NCI-H2029 treated with DMSO at 0.1 percent for 48 hours (cell line): ENCODE results near the gene TBCCD1.
A peak's percentile ranks its signal among the peaks of the same experiment; 100 is the strongest.
"Not testable (repeated sequence)": the region's sequence is repeated elsewhere in the genome, so short reads cannot be mapped to it uniquely, and the experiment has no call there.

Experiments
- DNase-seq: peaks from one replicate; lab custom pipeline; 2025; lab: John Stamatoyannopoulos, UW

The TBCCD1 gene

GRCh38 chr3:186552408-186553031, 14.6 kb downstream of the TBCCD1 start:
- DNase-seq = no peak

- DNase-seq = no peak
These were observed 15.8 kb downstream of the TBCCD1 start for GRCh38 chr3:186551387-186551786.

DNA sequence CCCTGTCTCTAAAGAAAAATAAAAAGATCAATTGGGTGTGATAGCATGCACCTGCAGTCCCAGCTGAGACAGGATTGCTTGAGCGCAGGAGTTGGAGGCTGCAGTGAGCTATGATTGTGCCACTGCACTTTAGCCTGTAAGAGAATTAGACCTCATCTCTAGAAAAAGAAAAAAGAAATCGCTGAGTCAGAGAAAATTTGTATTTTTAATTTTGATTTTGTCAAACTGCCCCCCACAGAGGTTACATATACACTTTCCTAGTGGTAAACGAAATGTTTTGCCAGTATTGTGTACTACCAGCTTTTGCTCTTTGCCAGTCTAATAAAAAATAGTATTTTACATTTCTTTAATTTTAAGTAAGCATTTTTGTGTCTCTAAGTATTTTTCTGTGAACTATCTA, 17.6 kb downstream of the TBCCD1 start:
- DNase-seq = no peak

DNA sequence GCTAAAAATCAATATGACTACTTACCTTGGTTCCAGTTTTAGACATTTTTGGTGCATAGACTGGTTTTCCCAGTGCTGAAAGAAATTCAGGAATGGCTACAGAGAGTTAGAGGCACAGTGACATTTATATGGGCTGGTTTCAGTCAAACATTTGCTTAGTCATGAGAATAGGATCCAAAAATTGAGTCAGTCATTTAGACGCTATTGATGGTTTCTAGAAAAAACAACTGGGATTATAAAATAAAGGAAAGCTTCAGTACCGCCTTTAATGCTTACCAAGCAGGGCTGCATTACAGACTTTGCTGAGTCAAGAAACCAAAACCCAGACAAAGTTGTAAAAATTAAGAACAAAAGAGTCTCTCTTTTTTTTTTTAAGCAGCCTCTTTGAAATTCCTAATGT, 22.9 kb downstream of the TBCCD1 start, which contains the start of gene CRYGS:
Gene CRYGS (minus strand): TSS at position 100 of the 400 bp plus-strand sequence. CDS start 54 bp downstream, at position 46.
- DNase-seq = no peak

GRCh38 chr3:186540835-186541226, 26.3 kb downstream of the TBCCD1 start:
- DNase-seq = no peak

DNA sequence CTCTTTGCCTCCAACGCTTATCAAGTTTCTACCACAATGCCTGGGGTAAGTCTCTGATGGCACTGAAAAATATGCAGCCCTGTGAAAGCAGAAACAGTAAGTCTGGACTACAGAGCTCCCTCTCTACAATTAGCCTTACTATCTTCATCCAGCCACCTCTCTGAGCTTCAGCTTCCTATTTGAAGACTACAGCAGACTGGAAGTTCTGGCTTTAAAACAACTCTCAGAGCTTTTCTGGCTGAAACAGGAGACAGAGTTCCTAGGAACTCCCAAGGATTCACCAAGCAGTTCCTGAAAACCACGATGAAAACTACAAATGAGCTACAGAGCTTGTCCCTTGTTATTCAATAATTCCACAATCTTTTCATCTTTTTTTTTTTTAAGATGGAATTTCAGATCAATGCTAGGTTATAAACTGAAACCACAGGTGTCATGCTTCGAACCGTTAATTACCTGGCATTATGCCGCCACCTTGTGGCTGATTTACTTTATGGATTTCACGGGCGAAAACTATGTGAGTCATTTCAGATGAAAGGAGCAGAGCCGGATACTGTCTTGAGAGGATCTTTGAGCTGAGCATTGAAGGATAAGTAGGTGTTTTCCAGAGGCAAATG, 26.8 kb downstream of the TBCCD1 start:
- peak; percentile 33 for DNase-seq

DNA sequence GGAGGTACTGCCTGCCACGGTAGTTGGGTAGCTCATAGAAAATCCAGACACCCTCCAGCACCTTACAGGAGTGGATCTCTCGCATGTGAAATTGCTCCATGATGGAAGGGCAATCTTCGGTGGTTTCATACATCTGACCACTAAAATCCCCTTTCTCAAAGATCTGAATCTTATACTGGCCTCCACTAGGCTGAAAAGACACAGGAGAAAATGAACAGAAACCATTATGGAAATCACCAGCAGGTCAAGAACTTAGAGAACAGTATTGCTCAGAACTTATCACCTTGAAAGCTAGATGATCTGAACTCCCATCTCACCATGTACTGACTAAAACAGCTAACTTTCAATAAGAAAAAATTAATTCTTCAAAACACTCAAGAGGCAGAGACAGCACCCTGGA, 28.4 kb downstream of the TBCCD1 start:
- no peak for DNase-seq

- DNase-seq = no peak
These were observed 30.0 kb downstream of the TBCCD1 start for GRCh38 chr3:186536883-186537844.

DNA sequence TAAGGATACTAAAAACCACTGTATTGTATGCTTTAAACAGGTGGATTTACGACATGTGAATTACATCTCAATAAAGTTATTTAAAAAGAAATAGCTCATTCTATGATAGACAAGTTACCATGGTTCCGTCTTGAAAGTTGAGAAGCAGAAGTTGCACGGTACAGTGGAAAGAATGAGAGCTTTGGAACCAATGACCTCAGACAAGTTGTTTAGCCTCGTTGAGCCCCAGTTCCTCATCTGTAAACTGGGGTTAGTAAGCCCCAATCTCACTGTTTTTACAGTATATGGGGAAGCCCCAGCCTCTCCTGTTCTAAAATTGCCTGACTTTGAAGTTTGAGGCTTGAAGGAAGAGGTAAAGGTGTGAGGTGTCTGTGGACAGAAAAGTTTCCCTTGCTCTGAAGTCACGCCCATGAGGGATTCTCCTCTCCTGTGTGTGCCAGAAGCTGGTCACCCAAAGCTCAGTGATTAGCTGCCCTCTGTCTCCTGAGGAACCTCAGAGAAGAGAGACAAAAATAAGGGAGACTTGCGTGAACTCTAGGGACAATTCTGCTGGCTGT, 32.9 kb downstream of the TBCCD1 start:
- DNase-seq = no peak

DNA sequence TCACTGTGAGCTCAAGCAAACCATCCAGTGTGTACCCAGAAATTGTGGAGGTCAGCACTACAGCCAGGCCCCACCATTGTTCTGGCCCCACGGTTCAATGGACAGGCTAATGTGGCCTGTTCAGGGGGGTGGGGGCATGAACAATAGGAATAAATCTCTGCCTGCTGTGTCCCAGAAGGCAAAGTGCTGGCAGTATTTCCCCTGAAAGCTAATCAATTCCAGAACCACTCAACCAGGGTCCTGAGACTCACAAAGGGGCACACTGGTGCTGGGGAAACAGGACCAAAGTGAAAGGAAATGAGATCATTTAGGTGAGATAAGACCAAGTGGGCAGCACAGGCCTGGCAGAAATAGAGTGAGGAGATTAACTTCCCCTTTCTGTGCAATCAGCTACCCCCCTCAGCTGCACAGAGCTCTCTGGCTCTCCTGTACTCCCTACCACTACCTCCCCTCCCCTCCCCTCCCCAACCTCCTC, 34.5 kb downstream of the TBCCD1 start:
- no peak for DNase-seq

GRCh38 chr3:186531694-186532093, 35.4 kb downstream of the TBCCD1 start:
- not testable (repeated sequence) for DNase-seq

DNA sequence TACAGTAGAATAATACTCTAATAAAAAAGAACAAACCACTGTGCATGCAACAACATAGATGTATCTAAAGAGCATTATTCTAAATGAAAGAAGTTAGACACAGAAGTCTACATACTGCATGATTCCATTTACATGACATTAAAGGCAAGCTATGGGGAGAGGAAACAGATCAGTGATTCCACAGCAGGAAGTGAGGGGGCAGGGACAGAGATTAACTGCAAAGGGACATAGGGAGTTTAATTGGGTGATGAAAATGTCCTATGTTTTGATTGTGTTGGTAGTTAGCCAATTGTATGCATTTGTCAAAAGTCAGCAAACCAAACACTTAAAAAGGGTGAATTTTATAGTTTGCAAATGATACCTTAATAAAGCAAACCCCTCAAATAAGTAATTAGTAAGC, 36.7 kb downstream of the TBCCD1 start:
- no peak for DNase-seq

DNA sequence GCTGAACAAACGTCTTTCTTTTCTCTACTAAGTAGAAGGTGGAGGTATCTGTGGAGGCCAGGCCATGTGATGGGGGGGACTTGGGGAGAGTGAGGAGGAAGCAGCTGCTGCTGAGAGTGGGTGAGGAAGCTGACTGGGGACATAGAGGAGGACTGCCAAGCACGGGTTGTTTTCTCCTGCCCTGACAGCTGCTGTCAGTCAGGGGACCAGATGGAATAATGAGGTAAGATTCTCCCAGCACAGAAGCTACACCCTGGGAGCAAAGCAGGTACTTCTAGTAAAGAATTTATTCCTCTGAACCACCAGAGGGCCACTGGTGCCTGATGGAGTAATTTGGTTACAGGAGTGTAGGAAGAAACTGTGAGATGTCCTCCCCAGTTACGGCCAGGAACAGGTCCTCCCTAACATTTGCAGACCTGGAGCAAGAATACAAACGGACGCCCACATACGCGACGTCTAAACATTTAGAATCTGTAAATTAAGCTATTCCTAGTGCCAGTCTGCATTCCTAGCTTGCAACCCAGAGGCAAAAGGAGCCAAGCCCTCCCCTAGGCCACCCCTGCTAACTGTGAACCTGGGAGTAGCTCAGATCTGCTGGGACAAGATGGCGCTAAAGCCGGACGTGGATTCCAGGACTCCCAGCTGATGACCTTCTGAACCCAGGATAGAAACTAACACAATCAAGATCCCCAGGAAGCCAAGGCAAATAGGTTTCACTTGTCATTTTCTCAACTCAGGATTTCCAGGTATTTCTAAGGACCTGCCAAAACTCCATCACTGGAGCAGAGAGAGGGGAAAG, 37.7 kb downstream of the TBCCD1 start:
- no peak for DNase-seq

DNA sequence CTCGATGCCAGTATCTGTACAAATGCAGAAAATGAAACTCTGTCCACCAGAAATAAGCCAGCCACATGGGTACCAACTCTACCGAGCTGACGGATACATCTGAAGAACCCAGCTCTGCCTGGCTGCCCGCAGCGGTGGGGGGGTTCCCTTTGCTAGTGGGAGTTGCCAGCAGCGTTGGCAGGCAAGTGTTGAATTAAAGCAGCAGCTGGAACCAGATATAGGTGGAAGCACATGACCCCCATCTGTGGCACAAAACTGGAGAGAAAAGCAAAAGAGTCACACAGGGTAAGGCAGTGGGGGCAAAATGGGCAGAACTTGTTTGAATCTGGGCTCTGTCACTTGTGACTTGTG, 40.9 kb downstream of the TBCCD1 start:
- DNase-seq = no peak

DNA sequence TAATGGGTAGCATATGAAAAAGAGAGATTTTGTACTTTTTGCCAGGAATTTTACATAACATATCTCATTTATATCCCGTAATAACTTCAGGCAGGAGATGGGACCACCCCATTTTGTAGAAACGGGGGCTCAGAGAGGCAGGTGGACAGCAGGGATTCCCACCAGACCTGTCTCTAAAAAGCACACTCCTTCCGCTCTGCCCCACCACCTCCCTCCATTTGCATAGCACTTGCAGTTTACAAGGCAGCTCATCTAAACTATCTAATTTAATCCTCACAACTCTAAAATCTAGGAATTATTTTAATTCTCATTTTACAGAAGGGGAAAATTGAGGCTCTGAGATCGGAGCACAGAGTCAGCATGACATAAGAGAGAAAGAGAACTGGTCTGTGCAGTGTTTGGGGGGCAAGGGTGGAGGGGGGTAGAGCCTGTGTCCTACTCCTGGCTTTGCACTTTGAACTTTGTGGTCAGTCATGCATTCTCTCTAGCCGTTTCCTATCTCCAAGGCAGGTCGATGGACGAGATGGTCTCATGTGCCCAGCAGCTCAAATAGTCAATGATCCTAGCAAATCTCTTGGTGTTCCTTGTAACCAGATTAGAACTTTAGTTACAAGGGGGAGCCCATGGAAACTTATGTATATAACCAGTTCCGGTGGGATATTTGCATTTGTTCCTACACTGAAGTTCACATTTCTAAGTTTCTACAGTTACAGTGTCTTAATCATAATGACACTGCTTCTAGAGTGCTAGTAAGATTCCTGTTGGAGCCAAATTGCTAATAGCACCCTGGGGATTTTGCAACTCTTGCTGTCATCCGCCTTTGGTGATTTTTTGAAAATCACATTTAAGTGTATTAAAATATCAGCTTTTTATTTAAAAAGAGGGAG, 41.5 kb downstream of the TBCCD1 start:
- DNase-seq = no peak

GRCh38 chr3:186524616-186525015, 42.5 kb downstream of the TBCCD1 start:
- DNase-seq = no peak

DNA sequence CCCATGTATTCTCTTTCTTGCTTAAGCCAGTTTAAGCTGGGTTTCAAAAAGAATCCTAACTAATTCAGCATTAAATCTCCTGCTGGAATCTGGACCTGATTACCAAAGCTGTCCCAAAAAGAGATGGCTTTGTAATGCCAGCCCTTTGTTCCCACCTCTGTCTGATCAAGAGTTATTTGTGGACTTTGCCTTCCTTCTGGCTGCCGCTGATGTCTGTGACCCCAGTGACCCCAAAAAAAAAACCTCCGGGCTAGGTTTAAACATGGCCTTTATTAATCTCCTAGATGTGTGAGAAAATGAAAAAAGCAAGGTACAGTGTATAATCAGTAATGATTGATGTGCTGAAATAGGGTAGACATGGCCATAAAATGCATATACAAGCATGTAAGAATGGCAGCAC, 43.7 kb downstream of the TBCCD1 start:
- DNase-seq = no peak

- DNase-seq = no peak
These were observed 44.1 kb downstream of the TBCCD1 start for GRCh38 chr3:186523022-186523421.

GRCh38 chr3:186520957-186521842, 45.9 kb downstream of the TBCCD1 start:
- DNase-seq = no peak

DNA sequence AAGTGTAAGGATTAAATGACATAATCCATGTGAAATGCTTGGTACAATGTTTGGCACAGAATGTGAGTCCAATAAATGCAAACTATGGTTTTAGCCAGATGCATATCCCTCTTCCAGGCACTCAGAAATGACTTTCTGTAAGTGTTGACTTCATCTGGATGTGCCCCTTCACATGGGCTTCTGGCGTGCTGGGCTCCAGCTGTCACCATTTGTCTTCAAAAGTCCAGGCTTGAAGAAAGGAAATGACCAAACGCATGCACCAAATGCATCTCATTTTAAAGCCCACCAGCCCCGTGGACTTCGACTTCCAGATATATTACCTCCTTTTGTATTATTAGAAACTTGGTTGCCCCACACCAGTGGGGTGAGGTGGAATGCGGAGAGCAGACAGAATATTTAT, 46.7 kb downstream of the TBCCD1 start:
- no peak for DNase-seq
